ENCODE results near the gene KPRP. TPM values are rescaled to one million over a fixed set of nuclear protein-coding genes. Genes with fewer than 3 reads are reported as not detected.

Gene KPRP
- 100 to 1,000 TPM; 219 to 353 (median 231) TPM for total RNA-seq

DNA sequence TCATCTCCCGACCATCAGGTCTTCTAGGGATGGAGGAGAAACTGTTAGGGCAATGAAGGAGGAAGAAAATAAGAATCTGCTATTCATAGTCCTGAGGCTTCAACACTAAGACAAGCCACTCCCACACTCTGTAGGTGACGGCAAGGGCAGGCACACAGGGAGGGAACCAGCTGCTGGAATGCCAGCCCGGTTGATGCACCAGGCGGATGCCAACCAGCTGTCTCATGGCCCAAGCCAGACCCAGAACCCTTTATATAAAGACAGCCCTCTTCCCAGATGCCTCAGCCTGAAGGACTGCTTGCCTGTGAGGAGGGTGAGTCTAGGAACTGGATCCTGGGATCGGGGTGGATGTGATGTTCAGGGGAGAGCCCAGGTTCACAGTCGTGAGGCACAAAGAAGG lies at the start of gene KPRP:
Gene KPRP, plus strand, starts transcription at position 279 of the 400 bp plus-strand sequence. CDS start 1,564 bp downstream, outside the sequence.
- 49 to 59% methylated on average over 6 of the region's 6 CpGs for WGBS, 2 donors
- no peak for TF ChIP-seq POLR2A (IDR thresholded peaks at IDR 0.05)
- no peak for TF ChIP-seq CTCF (IDR thresholded peaks at IDR 0.05)
- no peak for DNase-seq (ENCODE audit: low spot score in 2 of 2)
- H3K4me3 ChIP-seq (ENCODE audit: low read depth, poor library complexity, severe bottlenecking): no peak within 1 kb of the TSS
- intact Hi-C loops (cut with DNase I; ENCODE audit: low total_unique reads): no loop called here

GRCh38 chr1:152718238-152718637 lies 39.6 kb upstream of the KPRP start:
- TF ChIP-seq POLR2A (IDR thresholded peaks at IDR 0.05) (no peak), CTCF (IDR thresholded peaks at IDR 0.05) (no peak)
- no peak for DNase-seq (ENCODE audit: low spot score in 2 of 2)
- intact Hi-C loops (cut with DNase I; ENCODE audit: low total_unique reads): no loop called here
- no peak overlapping the region for H3K4me3 ChIP-seq (ENCODE audit: low read depth, poor library complexity, severe bottlenecking)

- DNase-seq (ENCODE audit: low spot score in 2 of 2): no peak
- intact Hi-C loops (cut with DNase I; ENCODE audit: low total_unique reads): no loop called here
- TF ChIP-seq POLR2A (IDR thresholded peaks at IDR 0.05) (no peak), CTCF (IDR thresholded peaks at IDR 0.05) (no peak)
- H3K4me3 ChIP-seq (ENCODE audit: low read depth, poor library complexity, severe bottlenecking): no peak overlapping the region
Observed at GRCh38 chr1:152725261-152725660, 32.6 kb upstream of the KPRP start.

DNA sequence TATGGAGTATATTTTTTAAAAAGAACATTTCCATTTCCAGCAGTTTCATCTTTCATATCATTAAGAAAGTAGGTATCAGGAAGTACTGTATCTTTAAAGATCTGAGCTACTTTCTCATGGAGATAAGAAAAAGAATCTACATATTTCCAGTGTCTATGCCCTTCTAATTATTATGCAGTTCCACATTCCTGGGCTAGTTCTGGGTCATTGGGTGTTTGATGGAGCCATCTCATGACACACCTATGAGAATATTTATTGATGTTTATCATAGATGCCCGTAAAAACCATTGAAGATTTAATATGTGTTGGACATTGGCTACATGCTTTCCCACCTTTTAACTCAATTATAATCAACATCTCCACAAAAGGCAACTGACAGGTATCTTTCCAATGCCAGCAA lies 28.8 kb upstream of the KPRP start:
- 64 to 78% methylated on average over 1 of the region's 1 CpG for WGBS, 2 donors
- TF ChIP-seq POLR2A (IDR thresholded peaks at IDR 0.05) (no peak), CTCF (IDR thresholded peaks at IDR 0.05) (no peak)
- intact Hi-C loops (cut with DNase I; ENCODE audit: low total_unique reads): no loop called here
- no peak overlapping the region for H3K4me3 ChIP-seq (ENCODE audit: low read depth, poor library complexity, severe bottlenecking)
- DNase-seq (ENCODE audit: low spot score in 2 of 2): no peak

- DNase-seq (ENCODE audit: low spot score in 2 of 2): no peak
- no peak for TF ChIP-seq POLR2A (IDR thresholded peaks at IDR 0.05)
- TF ChIP-seq CTCF (IDR thresholded peaks at IDR 0.05): no peak
- H3K4me3 ChIP-seq (ENCODE audit: low read depth, poor library complexity, severe bottlenecking): no peak overlapping the region
- 15 to 28% methylated on average over 1 of the region's 1 CpG for WGBS, 2 donors
- intact Hi-C loops (cut with DNase I; ENCODE audit: low total_unique reads): no loop called here
Observed at GRCh38 chr1:152735648-152736047, 22.2 kb upstream of the KPRP start.

DNA sequence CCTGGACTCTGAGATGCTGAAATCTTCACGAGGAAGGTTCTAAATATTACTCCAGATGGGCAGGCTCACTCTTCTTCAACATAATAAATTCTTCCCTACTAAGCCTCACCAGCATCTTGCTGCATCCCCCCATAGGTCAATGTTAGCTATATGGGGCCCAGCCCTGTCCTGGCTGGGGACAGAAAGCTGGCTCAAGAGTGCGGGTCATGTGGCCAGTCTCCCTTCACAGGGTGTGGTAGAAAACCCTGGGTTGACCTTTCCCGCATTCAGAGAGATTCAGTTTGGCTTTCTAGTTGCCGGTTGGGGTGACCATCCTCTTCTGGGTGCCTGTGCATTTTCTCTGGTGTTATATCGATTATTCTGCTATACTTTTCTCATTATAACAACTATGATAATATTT lies 19.8 kb upstream of the KPRP start:
- H3K4me3 ChIP-seq (ENCODE audit: low read depth, poor library complexity, severe bottlenecking): no peak overlapping the region
- no peak for TF ChIP-seq POLR2A (IDR thresholded peaks at IDR 0.05)
- TF ChIP-seq CTCF (IDR thresholded peaks at IDR 0.05): no peak
- no peak for DNase-seq (ENCODE audit: low spot score in 2 of 2)
- WGBS, 2 donors: 85 to 87% methylated on average over 5 of the region's 5 CpGs
- intact Hi-C loops (cut with DNase I; ENCODE audit: low total_unique reads): no loop called here

Data from lower leg skin (tissue), 4 donors.